HEK293 (cell line): ENCODE data around the gene SKIL.

Experiments used
- CTCF ChIA-PET: fragments of 350-600 bp; formaldehyde crosslinking; extraction: SDS; loops from one replicate; lab custom pipeline; 2021; ENCODE audit warnings: antibody characterized with exemption; lab: Yijun Ruan, JAX
- POLR2A ChIA-PET: fragments of 300-600 bp; formaldehyde crosslinking; extraction: SDS; loops from one replicate; lab custom pipeline; 2020; ENCODE audit warnings: antibody characterized with exemption, inconsistent platforms; lab: Yijun Ruan, JAX
- H3K27ac ChIP-seq: fragments of 200-500 bp; sonication (Bioruptor generic); 2 replicates; pipeline ENCODE4 v1.5.1; 2014; ENCODE audit warnings: low read depth, low read length, control low read depth, inconsistent platforms; ENCODE audit errors: extremely low read depth
- H3K36me3 ChIP-seq, 2 experiments: fragments of 200-500 bp in 1 of 2; sonication (Bioruptor generic) in 1 of 2; 1 replicate in 1 of 2; 2 replicates in 1 of 2; pipeline ENCODE4 v1.5.1; 2014 to 2017; ENCODE audit warnings: inconsistent platforms in 2 of 2, low read length in 2 of 2; ENCODE audit not compliant: control insufficient read depth in 2 of 2, insufficient read depth in 1 of 2
- H3K4me1 ChIP-seq: fragments of 200-500 bp; sonication (Bioruptor generic); 2 replicates; pipeline ENCODE4 v1.5.1; 2014; ENCODE audit warnings: mild to moderate bottlenecking, low read length, inconsistent platforms; ENCODE audit not compliant: control insufficient read depth, insufficient read depth
- H3K4me3 ChIP-seq: 2 replicates; pipeline ENCODE4 v1.5.1; 2011; ENCODE audit warnings: low read depth, mild to moderate bottlenecking, control low read depth, low read length, moderate library complexity
- H3K9me3 ChIP-seq: fragments of 200-500 bp; sonication (Bioruptor generic); 2 replicates; pipeline ENCODE4 v1.5.1; 2014; ENCODE audit warnings: low read depth, low read length, inconsistent platforms; ENCODE audit not compliant: control insufficient read depth, insufficient read depth
- AEBP2 ChIP-seq: fragments of 450-650 bp; formaldehyde crosslinking; IDR thresholded peaks from 2 replicates; pipeline ENCODE4 v1.5.1; 2016; ENCODE audit warnings: missing biosample characterization, missing genetic modification characterization, borderline replicate concordance
- ATF2 ChIP-seq: fragments of 450-650 bp; formaldehyde crosslinking; IDR thresholded peaks from 2 replicates; pipeline ENCODE4 v1.5.1; 2016; ENCODE audit warnings: missing biosample characterization, missing genetic modification characterization, low read depth
- GFI1B ChIP-seq: fragments of 450-650 bp; formaldehyde crosslinking; IDR thresholded peaks from 2 replicates; pipeline ENCODE4 v1.5.1; 2016; ENCODE audit warnings: missing biosample characterization, missing genetic modification characterization
- KLF16 ChIP-seq: fragments of 450-650 bp; formaldehyde crosslinking; IDR thresholded peaks from 2 replicates; pipeline ENCODE4 v1.5.1; 2017; ENCODE audit warnings: missing biosample characterization, missing genetic modification characterization
- OSR2 ChIP-seq: fragments of 450-650 bp; formaldehyde crosslinking; IDR thresholded peaks from 2 replicates; pipeline ENCODE4 v1.5.1; 2016; ENCODE audit warnings: missing biosample characterization, missing genetic modification characterization
- ZBTB48 ChIP-seq: fragments of 450-650 bp; formaldehyde crosslinking; IDR thresholded peaks from 2 replicates; pipeline ENCODE4 v1.5.1; 2016; ENCODE audit warnings: missing biosample characterization, missing genetic modification characterization
- ZFP41 ChIP-seq: fragments of 450-650 bp; formaldehyde crosslinking; IDR thresholded peaks from 2 replicates; pipeline ENCODE4 v1.5.1; 2016; ENCODE audit warnings: missing biosample characterization, missing genetic modification characterization, borderline replicate concordance
- ZNF138 ChIP-seq: fragments of 450-650 bp; formaldehyde crosslinking; IDR thresholded peaks from 2 replicates; pipeline ENCODE4 v1.5.1; 2016; ENCODE audit warnings: missing biosample characterization, missing genetic modification characterization, borderline replicate concordance
- ZNF169 ChIP-seq: fragments of 450-650 bp; formaldehyde crosslinking; IDR thresholded peaks from 2 replicates; pipeline ENCODE4 v1.5.1; 2016; ENCODE audit warnings: missing biosample characterization, missing genetic modification characterization
- ZNF362 ChIP-seq: fragments of 450-650 bp; formaldehyde crosslinking; IDR thresholded peaks from 2 replicates; pipeline ENCODE4 v1.5.1; 2016; ENCODE audit warnings: missing biosample characterization, missing genetic modification characterization
- ZNF394 ChIP-seq: fragments of 450-650 bp; formaldehyde crosslinking; IDR thresholded peaks from 2 replicates; pipeline ENCODE4 v1.5.1; 2016; ENCODE audit warnings: missing biosample characterization, missing genetic modification characterization, mild to moderate bottlenecking, moderate library complexity, borderline replicate concordance
- ZNF423 ChIP-seq: fragments of 450-650 bp; formaldehyde crosslinking; IDR thresholded peaks from 2 replicates; pipeline ENCODE4 v1.5.1; 2016; ENCODE audit warnings: missing biosample characterization, missing genetic modification characterization
- ZNF433 ChIP-seq: fragments of 450-650 bp; formaldehyde crosslinking; IDR thresholded peaks from 2 replicates; pipeline ENCODE4 v1.5.1; 2016; ENCODE audit warnings: missing biosample characterization, missing genetic modification characterization, low read depth
- ZNF513 ChIP-seq: fragments of 450-650 bp; IDR thresholded peaks from 2 replicates; pipeline ENCODE4 v1.5.1; 2018; ENCODE audit warnings: missing biosample characterization, missing genetic modification characterization
- ZNF629 ChIP-seq: fragments of 450-650 bp; formaldehyde crosslinking; IDR thresholded peaks from 2 replicates; pipeline ENCODE4 v1.5.1; 2017; ENCODE audit warnings: missing biosample characterization, missing genetic modification characterization
- ZNF701 ChIP-seq: fragments of 450-650 bp; formaldehyde crosslinking; IDR thresholded peaks from 2 replicates; pipeline ENCODE4 v1.5.1; 2016; ENCODE audit warnings: missing biosample characterization, missing genetic modification characterization
- TF ChIP-seq, protein P1 (sequence below): fragments of 450-650 bp; formaldehyde crosslinking; IDR thresholded peaks from 2 replicates; pipeline ENCODE4 v1.5.1; 2016; ENCODE audit warnings: missing biosample characterization, missing genetic modification characterization, borderline replicate concordance
- TF ChIP-seq, protein P2 (sequence below): fragments of 450-650 bp; formaldehyde crosslinking; IDR thresholded peaks from 2 replicates; pipeline ENCODE4; 2016; ENCODE audit warnings: missing biosample characterization, missing genetic modification characterization

Gene SKIL

GRCh38 chr3:170440344-170440743, 82.8 kb downstream of the SKIL start:
- H3K9me3 ChIP-seq = no peaks in the 10 kb centered on the region
- H3K36me3 ChIP-seq = no peaks in the 10 kb centered on the region
- POLR2A ChIA-PET = no interaction called here
- H3K4me3 ChIP-seq = no peak overlapping the region
- TF ChIP-seq ZNF423 (no peak), AEBP2 (tag by site-specific recombination) (no peak), ZNF629 (tag by site-specific recombination) (no peak), ZNF138 (no peak), ZNF169 (tag by site-specific recombination) (no peak), ZNF513 (no peak), OSR2 (tag by site-specific recombination) (no peak), ZFP41 (tag by site-specific recombination) (no peak), ZNF433 (tag by site-specific recombination) (no peak), GFI1B (tag by site-specific recombination) (no peak), KLF16 (tag by site-specific recombination) (no peak), ZNF362 (no peak), ZBTB48 (tag by site-specific recombination) (no peak), ZNF701 (tag by site-specific recombination) (no peak), ZNF394 (tag by site-specific recombination) (no peak), ATF2 (tag by site-specific recombination) (no peak)
- TF ChIP-seq, protein P1, sequence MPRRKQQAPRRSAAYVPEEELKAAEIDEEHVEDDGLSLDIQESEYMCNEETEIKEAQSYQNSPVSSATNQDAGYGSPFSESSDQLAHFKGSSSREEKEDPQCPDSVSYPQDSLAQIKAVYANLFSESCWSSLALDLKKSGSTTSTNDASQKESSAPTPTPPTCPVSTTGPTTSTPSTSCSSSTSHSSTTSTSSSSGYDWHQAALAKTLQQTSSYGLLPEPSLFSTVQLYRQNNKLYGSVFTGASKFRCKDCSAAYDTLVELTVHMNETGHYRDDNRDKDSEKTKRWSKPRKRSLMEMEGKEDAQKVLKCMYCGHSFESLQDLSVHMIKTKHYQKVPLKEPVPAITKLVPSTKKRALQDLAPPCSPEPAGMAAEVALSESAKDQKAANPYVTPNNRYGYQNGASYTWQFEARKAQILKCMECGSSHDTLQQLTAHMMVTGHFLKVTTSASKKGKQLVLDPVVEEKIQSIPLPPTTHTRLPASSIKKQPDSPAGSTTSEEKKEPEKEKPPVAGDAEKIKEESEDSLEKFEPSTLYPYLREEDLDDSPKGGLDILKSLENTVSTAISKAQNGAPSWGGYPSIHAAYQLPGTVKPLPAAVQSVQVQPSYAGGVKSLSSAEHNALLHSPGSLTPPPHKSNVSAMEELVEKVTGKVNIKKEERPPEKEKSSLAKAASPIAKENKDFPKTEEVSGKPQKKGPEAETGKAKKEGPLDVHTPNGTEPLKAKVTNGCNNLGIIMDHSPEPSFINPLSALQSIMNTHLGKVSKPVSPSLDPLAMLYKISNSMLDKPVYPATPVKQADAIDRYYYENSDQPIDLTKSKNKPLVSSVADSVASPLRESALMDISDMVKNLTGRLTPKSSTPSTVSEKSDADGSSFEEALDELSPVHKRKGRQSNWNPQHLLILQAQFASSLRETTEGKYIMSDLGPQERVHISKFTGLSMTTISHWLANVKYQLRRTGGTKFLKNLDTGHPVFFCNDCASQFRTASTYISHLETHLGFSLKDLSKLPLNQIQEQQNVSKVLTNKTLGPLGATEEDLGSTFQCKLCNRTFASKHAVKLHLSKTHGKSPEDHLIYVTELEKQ (tag by site-specific recombination) = no peak
- TF ChIP-seq, protein P2, sequence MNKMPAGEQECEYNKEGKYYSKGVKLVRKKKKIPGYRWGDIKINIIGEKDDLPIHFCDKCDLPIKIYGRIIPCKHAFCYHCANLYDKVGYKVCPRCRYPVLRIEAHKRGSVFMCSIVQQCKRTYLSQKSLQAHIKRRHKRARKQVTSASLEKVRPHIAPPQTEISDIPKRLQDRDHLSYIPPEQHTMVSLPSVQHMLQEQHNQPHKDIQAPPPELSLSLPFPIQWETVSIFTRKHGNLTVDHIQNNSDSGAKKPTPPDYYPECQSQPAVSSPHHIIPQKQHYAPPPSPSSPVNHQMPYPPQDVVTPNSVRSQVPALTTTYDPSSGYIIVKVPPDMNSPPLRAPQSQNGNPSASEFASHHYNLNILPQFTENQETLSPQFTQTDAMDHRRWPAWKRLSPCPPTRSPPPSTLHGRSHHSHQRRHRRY (tag by site-specific recombination) = no peak
- TF ChIP-seq, all 188 proteins: peak for 0
- CTCF ChIA-PET = no interaction called here
- Histone ChIP-seq H3K27ac (no peak overlapping the region), H3K4me1 (no peaks in the 10 kb centered on the region)
